Stomach smooth muscle (tissue), 2 donors: ENCODE data around the gene ARL5C.
"Not testable (repeated sequence)": the region's sequence is repeated elsewhere in the genome, so short reads cannot be mapped to it uniquely, and the experiment has no call there.

Experiments
- H3K27ac ChIP-seq: one replicate; pipeline ENCODE4 v1.7.0; 2013; ENCODE audit warnings: mild to moderate bottlenecking, low read length, inconsistent platforms
- H3K27me3 ChIP-seq, 2 donors: one replicate each; pipeline ENCODE4 v1.7.0; 2013; ENCODE audit warnings: low read length in 2 of 2; ENCODE audit not compliant: insufficient read depth in 2 of 2, control insufficient read depth in 1 of 2
- H3K36me3 ChIP-seq, 2 donors: one replicate each; pipeline ENCODE4 v1.7.0; 2013; ENCODE audit warnings: low read length in 2 of 2; ENCODE audit not compliant: control insufficient read depth in 2 of 2, insufficient read depth in 2 of 2
- H3K4me1 ChIP-seq: one replicate; pipeline ENCODE4 v1.7.0; 2013; ENCODE audit warnings: low read length; ENCODE audit not compliant: control insufficient read depth, insufficient read depth
- H3K4me3 ChIP-seq, 2 donors: one replicate each; pipeline ENCODE4 v1.7.0; 2013; ENCODE audit warnings: low read length in 2 of 2
- H3K9ac ChIP-seq, 2 donors: one replicate each; pipeline ENCODE4 v1.7.0; 2013; ENCODE audit warnings: low read length in 2 of 2, mild to moderate bottlenecking in 1 of 2
- H3K9me3 ChIP-seq, 2 donors: one replicate each; pipeline ENCODE4 v1.7.0; 2013; ENCODE audit warnings: low read length in 2 of 2; ENCODE audit not compliant: control insufficient read depth in 2 of 2
- donor health status: healthy.
- donor health status: Pancreatic carcinoma.

The ARL5C gene

GRCh38 chr17:39177256-39177655 is 11.3 kb upstream of the ARL5C start:
- Histone ChIP-seq H3K9ac (no peak overlapping the region), H3K4me1 (peaks cover 11% of the 10 kb centered on the region), H3K36me3 (peaks cover 0 to 11% of the 10 kb centered on the region in 2 donors), H3K9me3 (no peaks in the 10 kb centered on the region), H3K27ac (no peak overlapping the region), H3K4me3 (no peak overlapping the region), H3K27me3 (no peaks in the 10 kb centered on the region)

GRCh38 chr17:39175695-39176093 is 9.7 kb upstream of the ARL5C start:
- Histone ChIP-seq H3K27me3 (peaks cover 0 to 5% of the 10 kb centered on the region in 2 donors), H3K27ac (no peak overlapping the region), H3K4me1 (peaks cover 11% of the 10 kb centered on the region), H3K4me3 (no peak overlapping the region), H3K36me3 (peaks cover 0 to 8% of the 10 kb centered on the region in 2 donors), H3K9ac (no peak overlapping the region), H3K9me3 (no peaks in the 10 kb centered on the region)

- peaks cover 11% of the 10 kb centered on the region for H3K4me1 ChIP-seq
- no peak overlapping the region for H3K4me3 ChIP-seq
- H3K9ac ChIP-seq, result no peak overlapping the region
- H3K27ac ChIP-seq, result no peak overlapping the region
- peaks cover 0 to 5% of the 10 kb centered on the region in 2 donors for H3K27me3 ChIP-seq
- no peaks in the 10 kb centered on the region for H3K9me3 ChIP-seq
- peaks cover 0 to 8% of the 10 kb centered on the region in 2 donors for H3K36me3 ChIP-seq
These were observed 9.1 kb upstream of the ARL5C start for GRCh38 chr17:39174920-39175694.

GRCh38 chr17:39173526-39174274 is 7.7 kb upstream of the ARL5C start:
- Histone ChIP-seq H3K27me3 (peaks cover 0 to 5% of the 10 kb centered on the region in 2 donors), H3K9me3 (no peaks in the 10 kb centered on the region), H3K27ac (no peak overlapping the region), H3K9ac (no peak overlapping the region), H3K36me3 (peaks cover 0 to 8% of the 10 kb centered on the region in 2 donors), H3K4me1 (peaks cover 11% of the 10 kb centered on the region), H3K4me3 (no peak overlapping the region)

- H3K27ac ChIP-seq, result no peak overlapping the region
- H3K9me3 ChIP-seq, result no peaks in the 10 kb centered on the region
These were observed 7.1 kb upstream of the ARL5C start for GRCh38 chr17:39173080-39173479.

GRCh38 chr17:39171933-39172332 is 6.0 kb upstream of the ARL5C start:
- Histone ChIP-seq H3K9ac (no peak overlapping the region), H3K27ac (no peak overlapping the region), H3K4me3 (no peak overlapping the region), H3K9me3 (no peaks in the 10 kb centered on the region), H3K27me3 (peaks cover 0 to 5% of the 10 kb centered on the region in 2 donors), H3K4me1 (peaks cover 11% of the 10 kb centered on the region), H3K36me3 (no peaks in the 10 kb centered on the region)

More at GRCh38 chr17:39173080-39173479, 7.1 kb upstream of the ARL5C start:
- H3K27me3 ChIP-seq, result peaks cover 0 to 5% of the 10 kb centered on the region in 2 donors
- H3K4me1 ChIP-seq, result peaks cover 11% of the 10 kb centered on the region
- H3K36me3 ChIP-seq, result peaks cover 0 to 8% of the 10 kb centered on the region in 2 donors
- no peak overlapping the region for H3K9ac ChIP-seq
- no peak overlapping the region for H3K4me3 ChIP-seq

GRCh38 chr17:39170558-39170957 is 4.6 kb upstream of the ARL5C start:
- Histone ChIP-seq H3K27ac (no peak overlapping the region), H3K36me3 (no peaks in the 10 kb centered on the region), H3K9ac (no peak overlapping the region), H3K9me3 (no peaks in the 10 kb centered on the region), H3K4me1 (peaks cover 16% of the 10 kb centered on the region), H3K27me3 (peaks cover 0 to 5% of the 10 kb centered on the region in 2 donors), H3K4me3 (no peak overlapping the region)

GRCh38 chr17:39170109-39170508 is 4.1 kb upstream of the ARL5C start:
- H3K4me3 ChIP-seq, result no peak overlapping the region
- no peak overlapping the region for H3K9ac ChIP-seq
- no peak overlapping the region for H3K27ac ChIP-seq
- H3K36me3 ChIP-seq, result no peaks in the 10 kb centered on the region
- peaks cover 0 to 5% of the 10 kb centered on the region in 2 donors for H3K27me3 ChIP-seq
- H3K4me1 ChIP-seq, result peaks cover 18% of the 10 kb centered on the region
- H3K9me3 ChIP-seq, result no peaks in the 10 kb centered on the region

- Histone ChIP-seq H3K9ac (no peak overlapping the region), H3K9me3 (no peaks in the 10 kb centered on the region), H3K36me3 (no peaks in the 10 kb centered on the region), H3K4me1 (peaks cover 18% of the 10 kb centered on the region), H3K4me3 (no peak overlapping the region), H3K27ac (no peak overlapping the region), H3K27me3 (peaks cover 0 to 5% of the 10 kb centered on the region in 2 donors)
These were observed 3.6 kb upstream of the ARL5C start for GRCh38 chr17:39169518-39169917.

- Histone ChIP-seq H3K4me3 (no peak overlapping the region), H3K9me3 (no peaks in the 10 kb centered on the region), H3K36me3 (no peaks in the 10 kb centered on the region), H3K27me3 (peaks cover 0 to 5% of the 10 kb centered on the region in 2 donors), H3K4me1 (peaks cover 18% of the 10 kb centered on the region), H3K9ac (no peak overlapping the region), H3K27ac (no peak overlapping the region)
These were observed 3.1 kb upstream of the ARL5C start for GRCh38 chr17:39169101-39169500.

GRCh38 chr17:39168503-39168902 is 2.5 kb upstream of the ARL5C start:
- H3K27ac ChIP-seq, H3K9ac ChIP-seq, H3K9me3 ChIP-seq, H3K4me3 ChIP-seq, H3K36me3 ChIP-seq, H3K27me3 ChIP-seq: not testable (repeated sequence)
- H3K4me1 ChIP-seq, result peaks cover 18% of the 10 kb centered on the region
